ENCODE measurements around the gene CCL11. TPM values are rescaled to one million over a fixed set of nuclear protein-coding genes. Genes with fewer than 3 reads are reported as not detected.

The CCL11 gene
- total RNA-seq, 1 donor from 2014 or later = not detected

- H3K36me3 Mint-ChIP-seq (ENCODE audit: unreplicated experiment) = no peaks in the 10 kb centered on the region
- H3K27ac Mint-ChIP-seq (ENCODE audit: unreplicated experiment) = peak overlapping the region; percentile 96
- H3K4me1 Mint-ChIP-seq (ENCODE audit: unreplicated experiment) = peaks cover 85% of the 10 kb centered on the region
- TF ChIP-seq CTCF (IDR thresholded peaks at IDR 0.05) = no peak
- no peak for DNase-seq (ENCODE audit: extremely low spot score, unreplicated experiment)
- no peak overlapping the region for H3K4me3 Mint-ChIP-seq (ENCODE audit: unreplicated experiment)
- H3K27me3 Mint-ChIP-seq (ENCODE audit: unreplicated experiment) = no peaks in the 10 kb centered on the region
- H3K9me3 Mint-ChIP-seq (ENCODE audit: unreplicated experiment) = no peaks in the 10 kb centered on the region
Measured at GRCh38 chr17:34253139-34253525, 32.4 kb upstream of the CCL11 start.

GRCh38 chr17:34254146-34254545, 31.4 kb upstream of the CCL11 start:
- peak overlapping the region; percentile 96 for H3K27ac Mint-ChIP-seq (ENCODE audit: unreplicated experiment)
- DNase-seq (ENCODE audit: extremely low spot score, unreplicated experiment) = no peak
- peak overlapping the region; percentile 72 for H3K4me3 Mint-ChIP-seq (ENCODE audit: unreplicated experiment)
- H3K4me1 Mint-ChIP-seq (ENCODE audit: unreplicated experiment) = peaks cover 79% of the 10 kb centered on the region
- H3K36me3 Mint-ChIP-seq (ENCODE audit: unreplicated experiment) = no peaks in the 10 kb centered on the region
- no peak for TF ChIP-seq CTCF (IDR thresholded peaks at IDR 0.05)
- no peaks in the 10 kb centered on the region for H3K27me3 Mint-ChIP-seq (ENCODE audit: unreplicated experiment)
- H3K9me3 Mint-ChIP-seq (ENCODE audit: unreplicated experiment) = no peaks in the 10 kb centered on the region

- Mint-ChIP-seq H3K27ac (ENCODE audit: unreplicated experiment) (peak within 1 kb of the TSS; percentile 96), H3K36me3 (ENCODE audit: unreplicated experiment) (no peaks in the 10 kb centered on the region), H3K4me1 (ENCODE audit: unreplicated experiment) (peaks cover 75% of the 10 kb centered on the region), H3K27me3 (ENCODE audit: unreplicated experiment) (no peaks in the 10 kb centered on the region), H3K9me3 (ENCODE audit: unreplicated experiment) (no peaks in the 10 kb centered on the region), H3K4me3 (ENCODE audit: unreplicated experiment) (peak within 1 kb of the TSS; percentile 72)
- TF ChIP-seq CTCF (IDR thresholded peaks at IDR 0.05) = no peak
- DNase-seq (ENCODE audit: extremely low spot score, unreplicated experiment) = no peak
Measured at GRCh38 chr17:34254651-34255380, 30.7 kb upstream of the CCL11 start, which contains the start of gene CCL2. TSS of gene CCL2 (plus strand) at chr17:34255285. CDS start at chr17:34255350, 65 bp downstream.

GRCh38 chr17:34255381-34255732, 30.2 kb upstream of the CCL11 start:
- TF ChIP-seq CTCF (IDR thresholded peaks at IDR 0.05) = no peak

GRCh38 chr17:34255841-34256240, 29.7 kb upstream of the CCL11 start:
- H3K4me3 Mint-ChIP-seq (ENCODE audit: unreplicated experiment) = peak overlapping the region; percentile 72
- H3K4me1 Mint-ChIP-seq (ENCODE audit: unreplicated experiment) = peaks cover 64% of the 10 kb centered on the region
- no peak for TF ChIP-seq CTCF (IDR thresholded peaks at IDR 0.05)
- H3K27me3 Mint-ChIP-seq (ENCODE audit: unreplicated experiment) = peaks cover 2% of the 10 kb centered on the region
- DNase-seq (ENCODE audit: extremely low spot score, unreplicated experiment) = no peak
- no peaks in the 10 kb centered on the region for H3K9me3 Mint-ChIP-seq (ENCODE audit: unreplicated experiment)
- H3K36me3 Mint-ChIP-seq (ENCODE audit: unreplicated experiment) = no peaks in the 10 kb centered on the region
- peak overlapping the region; percentile 96 for H3K27ac Mint-ChIP-seq (ENCODE audit: unreplicated experiment)

More at GRCh38 chr17:34255381-34255732, 30.2 kb upstream of the CCL11 start:
- peak overlapping the region; percentile 96 for H3K27ac Mint-ChIP-seq (ENCODE audit: unreplicated experiment)
- H3K9me3 Mint-ChIP-seq (ENCODE audit: unreplicated experiment) = no peaks in the 10 kb centered on the region
- no peak for DNase-seq (ENCODE audit: extremely low spot score, unreplicated experiment)
- H3K27me3 Mint-ChIP-seq (ENCODE audit: unreplicated experiment) = no peaks in the 10 kb centered on the region
- peak overlapping the region; percentile 72 for H3K4me3 Mint-ChIP-seq (ENCODE audit: unreplicated experiment)
- H3K4me1 Mint-ChIP-seq (ENCODE audit: unreplicated experiment) = peaks cover 69% of the 10 kb centered on the region
- no peaks in the 10 kb centered on the region for H3K36me3 Mint-ChIP-seq (ENCODE audit: unreplicated experiment)
